PC-9 (cell line): Measurements from ENCODE around the gene SPPL3. TPM values are rescaled to one million over a fixed set of nuclear protein-coding genes. Genes with fewer than 3 reads are reported as not detected.

Source experiments
- BruUV-seq: library from RNA; stranded (reverse); fragments of 400-500 nt; replicated peaks from 2 replicates; lab custom pipeline; 2021; lab: Mats Ljungman, UMichigan
- CTCF ChIA-PET: fragments of 300-600 bp; sonication (Branson Sonifier 250); formaldehyde crosslinking; loops from one replicate; lab custom pipeline; 2022; ENCODE audit warnings: antibody characterized with exemption; lab: Charles Lee
- POLR2A ChIA-PET: fragments of 300-600 bp; sonication (Branson Sonifier 250); formaldehyde crosslinking; loops from one replicate; lab custom pipeline; 2022; ENCODE audit warnings: antibody characterized with exemption; ENCODE audit not compliant: unreplicated experiment; lab: Charles Lee
- DNase-seq, 2 experiments: peaks; one replicate each; pipeline versions ENCODE4 v3.0.0 to v3.0.0-alpha.2; 2015 to 2022; ENCODE audit warnings: mixed read lengths in 1 of 2
- H2AFZ ChIP-seq: fragments of 200-600 bp; sonication (generic); 2 replicates; pipeline ENCODE4 v1.8.1; 2017; ENCODE audit warnings: antibody characterized with exemption
- H3F3A ChIP-seq: fragments of 200-600 bp; sonication (generic); 2 replicates; pipeline ENCODE4 v1.8.1; 2017; ENCODE audit warnings: antibody characterized with exemption, mild to moderate bottlenecking, low read depth; ENCODE audit not compliant: insufficient read depth
- H3K27ac ChIP-seq: fragments of 200-600 bp; sonication (generic); 2 replicates; pipeline ENCODE4 v1.6.1; 2016; ENCODE audit warnings: mixed run types
- H3K27me3 ChIP-seq: fragments of 200-600 bp; sonication (generic); 2 replicates; pipeline ENCODE4 v1.6.1; 2016; ENCODE audit warnings: low read depth, mixed run types; ENCODE audit not compliant: insufficient read depth
- H3K36me3 ChIP-seq: fragments of 200-600 bp; sonication (generic); 2 replicates; pipeline ENCODE4 v1.6.1; 2016; ENCODE audit warnings: low read depth, mixed run types
- H3K4me1 ChIP-seq: fragments of 200-600 bp; sonication (generic); replicated peaks from 2 replicates; pipeline ENCODE4 v1.6.1; 2016; ENCODE audit warnings: mixed run types; ENCODE audit not compliant: insufficient read depth
- H3K4me2 ChIP-seq: fragments of 200-600 bp; sonication (generic); 2 replicates; pipeline ENCODE4 v1.6.1; 2017; ENCODE audit warnings: mixed run types
- H3K4me3 ChIP-seq: fragments of 200-600 bp; sonication (generic); 2 replicates; pipeline ENCODE4 v1.6.1; 2016; ENCODE audit warnings: mixed run types
- H3K79me2 ChIP-seq: fragments of 200-600 bp; sonication (generic); 2 replicates; pipeline ENCODE4 v1.6.1; 2017; ENCODE audit warnings: low read depth, mixed run types
- H3K9me2 ChIP-seq: fragments of 200-600 bp; sonication (generic); 2 replicates; pipeline ENCODE4 v1.8.1; 2017; ENCODE audit warnings: mild to moderate bottlenecking; ENCODE audit not compliant: insufficient read depth
- H3K9me3 ChIP-seq: fragments of 200-600 bp; sonication (generic); 2 replicates; pipeline ENCODE4 v1.8.1; 2016; ENCODE audit warnings: low read depth; ENCODE audit not compliant: insufficient read depth
- H4K20me1 ChIP-seq: fragments of 200-600 bp; sonication (generic); 2 replicates; pipeline ENCODE4 v1.8.1; 2017; ENCODE audit not compliant: insufficient read depth
- CTCF ChIP-seq: fragments of 200-600 bp; sonication (generic); conservative IDR thresholded peaks from 2 replicates; pipeline ENCODE4 v1.6.1; 2017; ENCODE audit warnings: mixed run types, antibody characterized with exemption, mild to moderate bottlenecking, moderate library complexity
- EZH2 ChIP-seq: fragments of 200-600 bp; sonication (generic); IDR thresholded peaks from 2 replicates; pipeline ENCODE4 v1.8.0; 2017; ENCODE audit warnings: antibody characterized with exemption, low read depth
- intact Hi-C: fragments of 100-400 bp; cut with micrococcal nuclease; formaldehyde crosslinking; loops from one replicate; pipeline ENCODE4 v1.10.0; 2022; ENCODE audit not compliant: unreplicated experiment
- total RNA-seq: library from RNA; stranded (reverse); gene quantifications from 2 replicates; pipeline ENCODE4 v1.2.3, GENCODE V29; 2021

SPPL3 gene
- total RNA-seq, 1 experiment from 2014 or later = 44.7 TPM

- Histone ChIP-seq H3K9me2 (no peaks in the 10 kb centered on the region), H3K27ac (no peak overlapping the region), H4K20me1 (peaks cover 20% of the 10 kb centered on the region), H3K36me3 (no peaks in the 10 kb centered on the region), H3K27me3 (no peaks in the 10 kb centered on the region), H3K9me3 (no peaks in the 10 kb centered on the region), H3K4me3 (no peak overlapping the region), H3K4me2 (no peak overlapping the region), H3K79me2 (peaks cover 37% of the 10 kb centered on the region), H2AFZ (no peak overlapping the region), H3K4me1 (peaks cover 14% of the 10 kb centered on the region), H3F3A (peaks cover 17% of the 10 kb centered on the region)
- intact Hi-C loops = no loop called here
- ChIA-PET POLR2A (no interaction called here), CTCF (interaction anchor here (0.6 to 1.3 kb wide), 2 partner anchors 11 to 94 kb away, joined by 3 to 4 read pairs; no protein-coding TSS in a partner anchor)
- TF ChIP-seq CTCF = no peak
- TF ChIP-seq EZH2 = no peak
- BruUV-seq = no TSS peak
- no peak for DNase-seq
These were observed 58.5 kb downstream of the SPPL3 start for GRCh38 chr12:120845696-120846095.

- H3K79me2 ChIP-seq = peaks cover 29% of the 10 kb centered on the region; the same call in 1 of the 2 replicates
- TF ChIP-seq EZH2 (no peak), CTCF (no peak)
These were observed 59.2 kb downstream of the SPPL3 start for GRCh38 chr12:120844768-120845449.

GRCh38 chr12:120844297-120844696 is 59.9 kb downstream of the SPPL3 start:
- Histone ChIP-seq H3K4me1 (peaks cover under 1% of the 10 kb centered on the region; the same call in 1 of the 2 replicates), H4K20me1 (peaks cover 24% of the 10 kb centered on the region), H3K9me2 (no peaks in the 10 kb centered on the region), H3K4me3 (no peak overlapping the region), H3K4me2 (no peak overlapping the region), H3K27ac (no peak overlapping the region), H3F3A (peaks cover 5% of the 10 kb centered on the region), H3K36me3 (no peaks in the 10 kb centered on the region), H3K79me2 (peaks cover 29% of the 10 kb centered on the region; the same call in 1 of the 2 replicates), H2AFZ (no peak overlapping the region), H3K9me3 (no peaks in the 10 kb centered on the region), H3K27me3 (no peaks in the 10 kb centered on the region)
- CTCF ChIA-PET = no interaction called here
- no TSS peak for BruUV-seq
- POLR2A ChIA-PET = no interaction called here
- DNase-seq = no peak
- TF ChIP-seq EZH2 = no peak
- TF ChIP-seq CTCF = no peak
- intact Hi-C loops = no loop called here

More at GRCh38 chr12:120844768-120845449, 59.2 kb downstream of the SPPL3 start:
- intact Hi-C loops = no loop called here
- H3K4me1 ChIP-seq = peaks cover 6% of the 10 kb centered on the region
- no TSS peak for BruUV-seq
- H3K4me2 ChIP-seq = no peak overlapping the region
- H2AFZ ChIP-seq = no peak overlapping the region
- ChIA-PET CTCF (interaction anchor here (0.6 kb wide), 1 partner anchor 152 kb away, joined by 3 read pairs; no protein-coding TSS in a partner anchor), POLR2A (no interaction called here)
- no peaks in the 10 kb centered on the region for H3K27me3 ChIP-seq
- no peaks in the 10 kb centered on the region for H3K9me2 ChIP-seq
- H3K27ac ChIP-seq = no peak overlapping the region
- H3F3A ChIP-seq = peaks cover 9% of the 10 kb centered on the region
- H3K4me3 ChIP-seq = no peak overlapping the region
- peaks cover 20% of the 10 kb centered on the region for H4K20me1 ChIP-seq
- H3K36me3 ChIP-seq = no peaks in the 10 kb centered on the region
- no peaks in the 10 kb centered on the region for H3K9me3 ChIP-seq
- no peak for DNase-seq
